ENCODE results near the gene IFFO2.
A peak's percentile ranks its signal among the peaks of the same experiment; 100 is the strongest.

The IFFO2 gene

DNA sequence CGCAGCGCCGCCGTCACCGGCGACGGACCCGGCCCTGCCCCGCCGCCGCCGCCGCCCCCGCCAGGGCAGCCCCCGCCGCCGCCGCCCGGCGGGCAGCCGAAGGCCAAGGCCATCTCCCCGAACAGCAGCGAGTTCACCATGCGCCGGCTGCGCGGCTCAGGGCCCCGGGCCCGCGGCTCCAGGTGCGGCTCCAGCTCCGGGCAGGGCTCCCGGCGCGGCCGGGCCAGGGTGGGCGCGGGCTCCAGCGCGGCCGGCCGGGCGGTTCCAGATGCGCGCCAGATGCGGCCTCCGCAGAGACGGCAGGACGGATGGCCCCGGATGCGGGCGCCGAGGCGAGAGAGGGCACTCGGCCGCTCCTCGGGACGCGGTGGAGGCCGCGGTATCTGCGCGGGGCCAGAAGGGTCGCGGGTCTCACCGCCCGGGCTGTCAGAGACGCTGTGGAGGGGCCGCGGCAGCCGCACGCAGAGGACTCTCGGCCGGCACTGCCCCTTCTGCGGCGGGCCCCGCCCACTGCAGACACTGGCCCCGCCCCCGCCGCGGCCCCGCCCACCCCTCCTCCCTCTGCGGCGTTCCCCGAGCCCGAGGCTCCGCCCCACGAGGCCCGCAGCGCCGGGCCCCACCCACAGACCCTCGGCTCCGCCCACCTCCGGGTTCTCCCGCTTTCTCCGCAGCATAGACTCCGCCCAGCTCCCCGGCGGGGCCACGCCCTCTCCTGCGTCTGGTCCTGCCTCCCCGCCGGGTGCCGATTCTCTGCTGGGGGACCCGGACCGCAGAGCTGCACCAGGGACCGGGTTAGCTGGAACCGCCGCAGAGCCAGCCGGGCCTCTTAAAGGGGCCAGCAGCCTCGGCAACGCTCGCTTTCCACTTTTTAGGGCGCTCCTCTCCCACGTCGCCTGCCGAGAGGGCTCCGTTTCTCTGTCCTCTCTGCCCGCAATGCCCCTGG, at the start of gene IFFO2:
TSS of gene IFFO2 (minus strand) at position 484 of the 943 bp plus-strand sequence. CDS start at position 140, 344 bp downstream.
- peak; percentile 72 for DNase-seq

- DNase-seq, result no peak
Measured at GRCh38 chr1:19006000-19006399, 49.5 kb upstream of the IFFO2 start.

- DNase-seq, result no peak
Measured at GRCh38 chr1:19003371-19004290, 47.2 kb upstream of the IFFO2 start.

DNA sequence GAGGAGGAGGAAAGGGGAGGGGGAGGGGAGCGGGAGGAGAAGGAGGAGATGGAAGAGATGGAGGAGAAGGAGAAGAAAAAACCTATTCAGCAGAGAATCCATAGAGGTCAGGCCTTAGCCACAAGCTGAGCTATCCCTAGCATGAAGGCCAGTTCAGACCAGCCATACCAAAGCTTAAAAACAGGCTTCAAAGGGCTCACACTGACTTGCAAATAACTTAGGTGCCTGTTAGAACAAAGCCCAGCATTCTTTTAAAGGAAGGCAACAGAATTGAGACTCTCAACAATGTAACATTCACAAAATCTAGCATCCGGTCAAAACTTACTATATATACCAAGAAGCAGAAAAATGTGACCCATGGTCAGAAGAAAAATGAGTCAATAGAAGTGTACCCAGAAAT, 43.6 kb upstream of the IFFO2 start:
- DNase-seq, result no peak

GRCh38 chr1:18999359-18999758, 42.9 kb upstream of the IFFO2 start:
- DNase-seq, result no peak

GRCh38 chr1:18998016-18998724, 41.7 kb upstream of the IFFO2 start:
- DNase-seq, result no peak

- no peak for DNase-seq
Measured at GRCh38 chr1:18997508-18997907, 41.0 kb upstream of the IFFO2 start.

GRCh38 chr1:18996548-18997177, 40.2 kb upstream of the IFFO2 start:
- no peak for DNase-seq

- no peak for DNase-seq
Measured at GRCh38 chr1:18994381-18994780, 37.9 kb upstream of the IFFO2 start.

- no peak for DNase-seq
Measured at GRCh38 chr1:18992646-18993045, 36.2 kb upstream of the IFFO2 start.

GRCh38 chr1:18991585-18991984, 35.1 kb upstream of the IFFO2 start:
- no peak for DNase-seq

- DNase-seq, result no peak
Measured at GRCh38 chr1:18989896-18990295, 33.4 kb upstream of the IFFO2 start.

GRCh38 chr1:18989176-18989799, 32.8 kb upstream of the IFFO2 start:
- no peak for DNase-seq

DNA sequence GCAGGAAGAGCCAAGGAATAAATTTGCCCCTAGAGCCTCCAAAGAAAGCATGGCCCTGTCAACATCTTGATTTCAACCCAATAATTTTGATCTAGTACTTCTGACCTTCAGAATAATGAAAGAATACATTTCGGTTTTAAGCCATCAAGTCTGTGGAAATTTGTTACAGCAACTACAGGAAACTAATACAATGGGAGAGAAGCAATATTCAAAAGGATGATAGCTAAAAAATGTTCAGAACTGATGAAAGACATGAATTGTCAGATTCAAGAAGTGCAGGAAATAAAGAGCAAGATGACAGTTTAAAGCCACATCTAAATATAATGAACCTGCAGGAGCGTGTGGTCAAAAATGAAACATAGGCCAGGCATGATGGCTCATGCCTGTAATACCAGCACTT, 24.8 kb upstream of the IFFO2 start:
- DNase-seq, result no peak

DNA sequence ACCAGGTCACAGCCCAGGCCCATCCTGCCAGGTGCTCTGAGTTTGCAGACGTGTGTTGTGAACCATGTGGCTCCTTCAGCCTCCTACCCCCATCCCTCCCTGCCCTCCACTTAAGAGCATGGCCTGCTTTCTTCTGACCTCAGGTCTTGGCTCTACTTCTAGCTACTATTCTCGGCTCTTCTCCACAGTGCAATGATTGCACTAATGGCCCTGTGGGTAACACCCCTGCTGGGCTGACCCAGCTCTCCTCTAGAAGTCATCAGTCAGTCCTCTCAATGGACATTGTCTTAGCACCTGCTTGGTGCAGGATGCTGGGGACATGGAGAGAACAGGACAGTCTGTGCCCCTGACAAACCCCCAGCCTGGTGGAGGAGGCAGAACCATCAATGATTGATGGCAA, 22.2 kb upstream of the IFFO2 start:
- DNase-seq, result no peak

GRCh38 chr1:18977428-18977827, 21.0 kb upstream of the IFFO2 start:
- DNase-seq, result no peak

DNA sequence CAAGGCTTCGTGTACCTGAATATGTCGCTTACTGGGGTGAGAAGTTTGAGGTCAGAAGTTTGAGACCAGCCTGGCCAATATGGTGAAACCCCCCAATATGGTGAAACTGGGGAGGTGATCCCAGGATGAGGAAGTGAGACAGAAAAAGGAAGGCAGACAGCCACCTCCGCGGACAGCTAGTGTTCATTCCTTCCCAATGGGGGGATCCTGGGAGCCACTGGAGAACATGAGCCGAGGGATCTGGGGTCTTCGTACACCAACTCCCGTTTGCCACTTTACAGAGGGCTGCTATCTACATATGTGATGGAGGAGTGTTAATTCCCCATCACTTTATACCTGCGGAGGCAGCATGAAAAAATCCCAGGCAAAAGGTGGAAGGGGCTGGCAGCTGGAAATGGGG, 19.6 kb upstream of the IFFO2 start:
- DNase-seq, result no peak

- DNase-seq, result no peak
Measured at GRCh38 chr1:18974606-18975005, 18.1 kb upstream of the IFFO2 start.

- no peak for DNase-seq
Measured at GRCh38 chr1:18974005-18974404, 17.5 kb upstream of the IFFO2 start.

GRCh38 chr1:18973446-18973955, 17.0 kb upstream of the IFFO2 start:
- no peak for DNase-seq

DNA sequence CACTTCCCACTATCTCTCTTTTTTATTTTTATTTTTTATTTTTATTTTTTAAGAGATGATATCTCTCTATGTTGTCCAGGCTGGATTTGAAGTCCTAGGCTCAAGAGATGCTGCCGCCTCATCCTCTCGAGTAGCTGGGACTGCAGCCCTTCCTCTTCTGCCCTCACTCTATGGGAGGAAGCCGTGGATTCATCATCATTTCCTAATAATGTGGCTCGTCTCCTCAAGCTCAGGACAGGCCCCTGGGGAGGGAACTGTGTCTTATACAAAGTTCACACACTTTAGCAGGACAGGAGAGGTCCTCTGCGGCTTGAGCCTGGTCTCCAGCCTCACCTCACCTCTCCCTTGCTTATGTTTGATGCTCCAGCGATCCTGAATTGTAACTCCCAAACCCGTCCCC, 16.5 kb upstream of the IFFO2 start:
- DNase-seq, result peak; percentile 36 to 40

GRCh38 chr1:18972531-18972930, 16.1 kb upstream of the IFFO2 start:
- peak; percentile 7 to 17 for DNase-seq
